Adipose tissue (tissue), 3 donors: ENCODE measurements around the gene ZNF33A. TPM values are rescaled to one million over a fixed set of nuclear protein-coding genes. Genes with fewer than 3 reads are reported as not detected.
"Not testable (repeated sequence)": the region's sequence is repeated elsewhere in the genome, so short reads cannot be mapped to it uniquely, and the experiment has no call there.

Experiments used
- H3K27ac ChIP-seq: one replicate; pipeline ENCODE4 v1.5.1; 2013; ENCODE audit warnings: low read depth, low read length
- WGBS, 3 donors: extraction: QIAGEN DNeasy Blood & Tissue Kit; methylation state at CpG; one replicate each; pipeline ENCODE4 v1.1.7; 2013; 5-methylcytosine and 5-hydroxymethylcytosine counted together
- polyA plus RNA-seq, 3 donors: library from polyadenylated mRNA; stranded (reverse); fragments of 200-250 nt; gene quantifications; one replicate each; pipeline ENCODE4 v1.2.3, GENCODE V29; 2013
- donor health status: healthy with polysubstance abuse.
- donor health status: Bipolar disorder and iron deficiency.
- donor health status: healthy.

The ZNF33A gene
- 10 to 100 TPM in 1 of 3 donors, 1 to 10 TPM in 2; 6.9 to 11.1 (median 8.0) TPM for polyA plus RNA-seq

- 0 to 1% (median 1%) methylated on average over 46 of the region's 46 CpGs for WGBS, 3 donors
- peak within 1 kb of the TSS; percentile 98 for H3K27ac ChIP-seq
These were observed at the start of gene ZNF33A for GRCh38 chr10:38010119-38010903. ZNF33A (plus strand) TSS chr10:38010675; CDS start chr10:38012342, 1,667 bp downstream.

GRCh38 chr10:37965006-37965405 lies 45.5 kb upstream of the ZNF33A start:
- H3K27ac ChIP-seq, result no peak overlapping the region

- 95 to 100% (median 97%) methylated on average over 1 of the region's 1 CpG for WGBS, 3 donors
- no peak overlapping the region for H3K27ac ChIP-seq
These were observed 38.1 kb upstream of the ZNF33A start for GRCh38 chr10:37972396-37972795.

DNA sequence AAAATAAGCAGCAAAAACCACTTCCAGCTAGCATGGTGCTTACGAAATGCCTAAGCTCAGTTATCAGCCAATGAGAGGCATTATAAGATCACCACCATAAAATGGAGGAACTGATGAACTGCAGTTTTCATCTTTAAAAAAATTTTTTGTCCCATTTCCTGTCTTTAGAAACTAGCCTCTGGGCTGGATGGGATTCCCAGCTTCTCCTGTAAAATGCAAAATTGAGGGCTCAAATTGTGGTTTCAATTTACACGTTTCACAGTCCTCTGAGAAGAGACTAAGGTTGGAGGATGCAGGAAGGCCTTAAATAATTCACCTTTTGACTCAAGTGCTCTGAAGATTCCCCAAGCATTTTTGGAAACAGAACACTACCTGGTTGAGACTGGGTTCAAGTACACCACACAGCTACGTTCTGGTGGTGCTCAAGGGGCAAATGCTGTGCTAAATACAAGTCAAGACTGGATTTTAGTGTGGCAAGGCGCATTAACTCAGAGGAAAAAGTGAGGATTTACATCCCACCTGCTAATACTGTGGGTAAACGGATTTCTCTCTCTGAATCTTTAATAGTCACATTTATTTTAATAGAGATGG lies 35.0 kb upstream of the ZNF33A start:
- WGBS, 3 donors, result 17 to 28% (median 21%) methylated on average over 5 of the region's 5 CpGs
- H3K27ac ChIP-seq, result peak overlapping the region; percentile 57

DNA sequence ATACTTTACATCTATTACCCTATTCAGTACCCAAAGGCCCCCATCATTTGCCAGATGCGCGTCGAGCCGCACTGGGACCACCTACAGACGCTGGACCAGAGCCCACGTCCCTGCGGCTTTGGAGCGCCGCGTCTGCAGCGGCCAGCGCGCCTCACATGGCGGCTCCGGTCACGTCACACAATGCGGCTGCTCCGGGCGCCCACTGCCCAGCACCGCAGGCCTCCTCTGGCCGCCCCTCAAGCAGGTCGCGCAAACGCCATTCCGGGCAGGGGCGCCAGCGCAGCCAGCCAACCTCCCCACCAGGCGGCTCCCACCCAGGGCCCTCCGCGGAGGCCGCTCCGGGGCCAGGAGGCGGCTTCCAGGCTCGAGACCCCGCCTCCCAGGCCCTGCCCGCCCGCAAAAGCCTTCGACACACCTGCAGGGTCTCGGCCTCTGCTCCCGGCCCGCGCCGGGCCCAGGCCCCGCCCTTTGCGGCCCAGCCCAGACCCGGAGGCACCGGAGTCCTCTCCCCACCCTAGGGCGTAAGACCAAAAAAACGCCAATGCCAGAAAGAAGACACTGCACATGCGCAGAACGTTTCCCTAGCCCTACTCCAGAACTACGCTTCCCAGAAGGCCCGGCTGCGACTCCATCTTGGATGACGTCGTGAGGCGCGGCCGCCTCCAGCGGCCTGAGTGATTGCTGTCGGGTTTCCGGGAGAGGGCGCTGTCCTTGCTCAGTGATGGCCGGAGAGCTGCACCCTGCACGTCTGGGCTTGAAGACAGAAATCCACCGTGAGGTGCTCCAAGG lies 34.2 kb upstream of the ZNF33A start, which contains the start of gene ZNF25:
TSS of gene ZNF25 (minus strand) at position 557 of the 789 bp plus-strand sequence. CDS start 4,925 bp downstream, outside the sequence.
- peak within 1 kb of the TSS; percentile 97 for H3K27ac ChIP-seq
- 0 to 1% (median 0%) methylated on average over 55 to 66 of the region's 66 CpGs for WGBS, 3 donors

- WGBS, 3 donors, result 4 to 10% (median 6%) methylated on average over 9 of the region's 9 CpGs
- no peak overlapping the region for H3K27ac ChIP-seq
These were observed 33.6 kb upstream of the ZNF33A start for GRCh38 chr10:37976880-37977203.

DNA sequence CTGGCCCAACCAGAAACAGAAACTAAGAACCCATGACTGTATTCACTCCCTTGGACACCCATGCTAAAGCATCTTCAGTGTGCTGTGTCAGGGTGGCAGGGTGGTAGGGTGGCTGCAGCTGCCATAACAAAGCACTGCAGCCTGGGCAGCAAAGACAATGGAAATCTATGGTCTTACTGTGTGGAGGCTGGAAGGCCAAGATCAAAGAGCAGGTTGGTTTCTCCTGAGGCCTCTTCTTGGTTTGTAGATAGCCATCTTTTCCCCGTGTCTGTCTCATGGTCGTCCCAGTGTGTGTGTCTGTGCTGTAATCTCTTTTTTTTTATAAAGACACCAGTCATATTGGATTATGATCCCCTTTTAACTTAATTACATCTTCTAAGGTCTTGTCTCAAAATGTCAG lies 18.8 kb upstream of the ZNF33A start:
- no peak overlapping the region for H3K27ac ChIP-seq
- 63 to 87% (median 80%) methylated on average over 2 of the region's 2 CpGs for WGBS, 3 donors

DNA sequence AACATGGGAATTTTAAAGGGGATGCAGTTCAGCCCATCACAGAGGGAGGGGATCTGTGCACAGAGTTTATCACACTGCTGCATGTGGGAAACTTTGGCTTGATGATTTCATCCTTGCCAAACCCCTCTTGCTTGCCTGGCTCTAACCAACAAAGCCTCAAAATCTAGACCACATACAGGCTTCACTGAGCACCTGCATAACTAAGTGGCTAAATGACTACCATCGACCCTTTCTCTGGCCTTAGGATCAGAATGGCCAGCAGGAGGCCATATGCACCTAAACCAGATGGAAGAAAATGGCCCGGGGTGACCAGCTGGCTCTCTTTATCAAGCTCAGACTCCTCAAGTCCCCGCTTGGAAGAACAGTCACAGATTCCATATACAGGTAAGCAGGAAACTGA lies 18.4 kb upstream of the ZNF33A start:
- WGBS, 3 donors, result 77 to 83% (median 82%) methylated on average over 3 of the region's 3 CpGs
- no peak overlapping the region for H3K27ac ChIP-seq

GRCh38 chr10:37998920-37999319 lies 11.6 kb upstream of the ZNF33A start:
- 40 to 66% (median 55%) methylated on average over 1 to 2 of the region's 3 CpGs for WGBS, 3 donors

DNA sequence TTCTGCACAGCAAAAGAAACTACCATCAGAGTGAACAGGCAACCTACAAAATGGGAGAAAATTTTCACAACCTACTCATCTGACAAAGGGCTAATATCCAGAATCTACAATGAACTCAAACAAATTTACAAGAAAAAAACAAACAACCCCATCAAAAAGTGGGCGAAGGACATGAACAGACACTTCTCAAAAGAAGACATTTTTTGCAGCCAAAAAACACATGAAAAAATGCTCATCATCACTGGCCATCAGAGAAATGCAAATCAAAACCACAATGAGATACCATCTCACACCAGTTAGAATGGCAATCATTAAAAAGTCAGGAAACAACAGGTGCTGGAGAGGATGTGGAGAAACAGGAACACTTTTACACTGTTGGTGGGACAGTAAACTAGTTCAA lies 10.0 kb upstream of the ZNF33A start:
- WGBS, 3 donors, result 91 to 94% (median 92%) methylated on average over 1 of the region's 1 CpG
- not testable (repeated sequence) for H3K27ac ChIP-seq

More at GRCh38 chr10:37998920-37999319, 11.6 kb upstream of the ZNF33A start:
- H3K27ac ChIP-seq, result not testable (repeated sequence)

GRCh38 chr10:38003026-38003425 lies 7.4 kb upstream of the ZNF33A start:
- 89 to 94% (median 91%) methylated on average over 6 of the region's 6 CpGs for WGBS, 3 donors

DNA sequence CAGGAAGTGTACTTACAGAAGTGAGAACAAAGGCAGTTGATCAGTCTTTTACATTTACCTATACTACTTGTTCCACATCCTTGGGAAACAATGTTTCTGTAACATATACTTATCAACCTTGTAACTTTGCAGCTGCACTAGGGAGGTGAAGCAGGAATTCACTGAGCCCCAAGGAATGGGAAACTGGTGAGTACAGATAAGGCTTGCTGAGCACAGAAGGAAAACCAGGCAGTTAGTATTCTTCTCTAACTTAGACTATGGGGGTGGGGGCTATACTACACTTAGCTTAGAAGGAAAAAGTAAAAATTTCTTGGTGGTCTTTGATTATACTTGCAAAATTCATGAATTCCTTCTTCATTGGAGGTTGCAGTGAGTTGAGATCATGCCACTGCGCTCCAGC lies 6.9 kb upstream of the ZNF33A start:
- WGBS, 3 donors, result 92 to 94% (median 93%) methylated on average over 1 of the region's 1 CpG
- H3K27ac ChIP-seq, result no peak overlapping the region

More at GRCh38 chr10:38003026-38003425, 7.4 kb upstream of the ZNF33A start:
- H3K27ac ChIP-seq, result no peak overlapping the region

DNA sequence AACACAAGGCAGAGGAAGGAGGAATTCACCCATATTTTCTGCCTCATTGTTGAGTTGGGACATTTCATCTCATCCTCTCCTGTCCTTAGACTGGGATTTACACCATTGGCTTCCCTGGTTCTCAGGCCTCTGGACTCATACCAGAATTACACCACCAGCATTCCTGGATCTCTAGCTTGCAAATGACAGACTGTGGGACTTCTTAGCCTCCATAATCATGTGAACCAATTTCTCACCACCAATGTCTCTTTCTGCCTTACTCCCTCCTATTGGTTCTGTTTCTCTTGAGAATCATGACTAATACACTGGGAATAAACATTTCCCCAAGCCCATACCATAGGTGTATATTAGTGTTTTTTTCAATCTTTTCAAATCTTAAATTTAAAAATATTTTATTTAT lies 2.9 kb upstream of the ZNF33A start:
- H3K27ac ChIP-seq, result no peak overlapping the region

DNA sequence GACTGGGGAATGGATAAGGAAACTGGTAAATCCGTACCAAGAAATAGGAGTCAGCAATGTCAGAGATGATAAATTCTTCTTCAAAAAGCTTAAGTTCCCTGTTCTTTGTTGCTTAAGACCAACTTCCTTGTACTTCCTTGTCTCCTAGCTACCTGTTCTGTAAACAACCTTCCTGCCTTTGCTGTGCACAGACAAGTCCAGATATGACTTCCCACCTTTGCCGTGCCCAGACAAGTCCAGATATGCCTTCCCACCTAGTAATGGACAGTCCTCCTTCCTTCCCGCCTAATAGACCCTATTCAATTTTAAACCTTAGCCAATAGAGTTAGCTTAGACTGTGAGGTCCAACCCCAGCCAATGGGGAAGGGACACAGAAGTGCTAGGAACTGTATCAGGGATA lies 2.5 kb upstream of the ZNF33A start:
- no peak overlapping the region for H3K27ac ChIP-seq
- WGBS, 3 donors, result 61 to 73% (median 65%) methylated on average over 3 of the region's 3 CpGs

DNA sequence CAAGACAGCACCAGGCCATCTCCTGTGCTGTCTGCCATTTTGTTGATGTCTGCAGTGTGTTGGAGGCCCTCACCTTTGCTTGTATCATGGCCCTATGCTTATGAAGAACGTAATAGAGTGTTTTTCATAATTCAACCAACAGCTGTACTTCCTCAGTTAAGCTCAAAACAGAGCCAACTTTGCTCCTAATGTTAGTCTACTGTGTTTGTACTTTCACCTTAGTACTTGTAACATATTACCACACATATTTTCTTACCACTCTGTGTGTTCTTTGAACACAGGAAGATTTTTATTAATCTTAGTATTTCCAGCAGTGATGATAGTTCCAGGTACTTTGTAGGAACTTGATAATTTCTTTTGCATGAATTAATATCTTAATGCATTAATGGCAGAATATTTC lies 5.9 kb downstream of the ZNF33A start:
- WGBS, 3 donors, result 76 to 86% (median 85%) methylated on average over 1 of the region's 1 CpG

DNA sequence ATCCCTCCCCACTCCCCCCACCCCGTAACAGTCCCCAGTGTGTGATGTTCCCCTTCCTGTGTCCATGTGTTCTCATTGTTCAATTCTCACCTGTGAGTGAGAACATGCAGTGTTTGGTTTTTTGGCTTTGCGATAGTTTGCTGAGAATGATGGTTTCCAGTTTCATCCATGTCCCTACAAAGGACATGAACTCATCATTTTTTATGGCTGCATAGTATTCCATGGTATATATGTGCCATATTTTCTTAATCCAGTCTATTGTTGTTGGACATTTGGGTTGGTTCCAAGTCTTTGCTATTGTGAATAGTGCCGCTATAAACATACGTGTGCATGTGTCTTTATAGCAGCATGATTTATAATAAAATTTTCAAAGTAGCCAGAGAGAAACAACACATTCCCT lies 8.6 kb downstream of the ZNF33A start:
- not testable (repeated sequence) for H3K27ac ChIP-seq
- 49 to 70% (median 69%) methylated on average over 4 of the region's 4 CpGs for WGBS, 3 donors

More for the DNA sequence above, 5.9 kb downstream of the ZNF33A start:
- H3K27ac ChIP-seq, result no peak overlapping the region

DNA sequence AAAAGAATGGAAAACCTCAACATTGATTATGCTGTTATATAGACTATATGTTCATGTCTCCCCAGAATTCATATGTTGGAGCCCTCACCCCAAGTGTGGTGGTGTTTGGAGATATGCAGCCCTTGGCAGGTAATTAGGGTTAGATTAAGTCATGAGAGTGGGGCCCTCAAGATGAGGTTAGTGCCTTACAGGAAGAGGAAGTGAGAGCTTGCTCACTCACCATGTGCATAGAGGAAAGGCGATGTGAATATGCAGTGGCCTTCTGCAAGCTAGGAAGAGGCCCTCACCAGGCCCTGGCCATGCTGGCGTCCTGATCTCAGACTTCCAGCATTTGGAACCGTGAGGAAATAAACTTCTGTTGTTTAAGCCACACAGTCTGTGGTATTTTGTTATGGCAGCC lies 14.8 kb downstream of the ZNF33A start:
- 52 to 91% (median 71%) methylated on average over 3 of the region's 3 CpGs for WGBS, 3 donors
- no peak overlapping the region for H3K27ac ChIP-seq

GRCh38 chr10:38027986-38028385 lies 17.5 kb downstream of the ZNF33A start:
- 88 to 96% (median 94%) methylated on average over 1 of the region's 1 CpG for WGBS, 3 donors
- H3K27ac ChIP-seq, result no peak overlapping the region

- no peak overlapping the region for H3K27ac ChIP-seq
- 32 to 74% (median 33%) methylated on average over 5 of the region's 5 CpGs for WGBS, 3 donors
These were observed 22.4 kb downstream of the ZNF33A start for GRCh38 chr10:38032886-38033285.
